SK-N-SH treated with all-trans-retinoic acid at 6 μM for 48 hours (cell line): ENCODE results near the gene BNC2.
A peak's percentile ranks its signal among the peaks of the same experiment; 100 is the strongest.

Source experiments
- ATAC-seq: fragments of 200-7000 bp; cut with Tn5 transposase; 3 replicates; pipeline ENCODE4 v1.9.1; 2020; ENCODE audit warnings: mild to moderate bottlenecking, moderate library complexity
- ARNTL ChIP-seq: fragments of 450-650 bp; formaldehyde crosslinking; IDR thresholded peaks from 2 replicates; pipeline ENCODE4 v1.5.0; 2020; ENCODE audit warnings: low read depth, mild to moderate bottlenecking, moderate library complexity, borderline replicate concordance
- CREB5 ChIP-seq: fragments of 250-450 bp; sonication (Bioruptor Pico); IDR thresholded peaks from 2 replicates; pipeline ENCODE4 v1.5.1; 2020; ENCODE audit warnings: low read depth, mild to moderate bottlenecking, moderate library complexity
- CSDC2 ChIP-seq: fragments of 250-450 bp; sonication (Bioruptor Pico); IDR thresholded peaks from 2 replicates; pipeline ENCODE4 v1.5.0; 2020; ENCODE audit warnings: mild to moderate bottlenecking, moderate library complexity
- ESRRG ChIP-seq: fragments of 250-450 bp; sonication (Bioruptor Pico); IDR thresholded peaks from 2 replicates; pipeline ENCODE4 v1.6.1; 2021; ENCODE audit warnings: mild to moderate bottlenecking
- ISL1 ChIP-seq: fragments of 250-450 bp; sonication (Bioruptor Pico); IDR thresholded peaks from 2 replicates; pipeline ENCODE4 v2.1.2; 2022; ENCODE audit warnings: mild to moderate bottlenecking, moderate library complexity
- OSR1 ChIP-seq: fragments of 250-450 bp; sonication (Bioruptor Pico); IDR thresholded peaks from 2 replicates; pipeline ENCODE4 v1.8.0; 2022; ENCODE audit warnings: moderate library complexity, mild to moderate bottlenecking, inconsistent platforms
- POU6F1 ChIP-seq: fragments of 250-450 bp; sonication (Bioruptor Pico); IDR thresholded peaks from 2 replicates; pipeline ENCODE4 v1.8.0; 2021; ENCODE audit warnings: low read depth, mild to moderate bottlenecking, moderate library complexity, borderline replicate concordance
- RARB ChIP-seq: fragments of 250-450 bp; sonication (Bioruptor Pico); IDR thresholded peaks from 2 replicates; pipeline ENCODE4 v1.8.0; 2021; ENCODE audit warnings: mild to moderate bottlenecking, moderate library complexity
- SNAI2 ChIP-seq: fragments of 250-450 bp; sonication (Bioruptor Pico); IDR thresholded peaks from 2 replicates; pipeline ENCODE4 v1.5.0; 2020; ENCODE audit warnings: mild to moderate bottlenecking, moderate library complexity
- TCF4 ChIP-seq: fragments of 250-450 bp; sonication (Bioruptor Pico); IDR thresholded peaks from 2 replicates; pipeline ENCODE4 v1.8.0; 2021; ENCODE audit warnings: mild to moderate bottlenecking, moderate library complexity, borderline replicate concordance
- TOX ChIP-seq: fragments of 250-450 bp; sonication (Bioruptor Pico); IDR thresholded peaks from 2 replicates; pipeline ENCODE4 v1.8.0; 2021; ENCODE audit warnings: mild to moderate bottlenecking, moderate library complexity, borderline replicate concordance
- TSHZ2 ChIP-seq: fragments of 250-450 bp; sonication (Bioruptor Pico); IDR thresholded peaks from 2 replicates; pipeline ENCODE4 v1.5.0; 2020; ENCODE audit warnings: mild to moderate bottlenecking, moderate library complexity
- ZC3H10 ChIP-seq: fragments of 250-450 bp; sonication (Bioruptor Pico); IDR thresholded peaks from 2 replicates; pipeline ENCODE4 v1.5.1; 2021; ENCODE audit warnings: mild to moderate bottlenecking, moderate library complexity
- ZFP3 ChIP-seq: fragments of 250-450 bp; sonication (Bioruptor Pico); IDR thresholded peaks from 2 replicates; pipeline ENCODE4 v1.5.0; 2020; ENCODE audit warnings: mild to moderate bottlenecking, moderate library complexity
- ZFP30 ChIP-seq: fragments of 450-650 bp; formaldehyde crosslinking; IDR thresholded peaks from 2 replicates; pipeline ENCODE4 v1.5.0; 2022; ENCODE audit warnings: mild to moderate bottlenecking, moderate library complexity
- ZNF565 ChIP-seq: fragments of 450-650 bp; formaldehyde crosslinking; conservative IDR thresholded peaks from 2 replicates; pipeline ENCODE4 v1.5.0; 2020; ENCODE audit warnings: low read depth, mild to moderate bottlenecking, moderate library complexity
- ZNF70 ChIP-seq: fragments of 450-650 bp; formaldehyde crosslinking; IDR thresholded peaks from 2 replicates; pipeline ENCODE4 v1.5.0; 2020; ENCODE audit warnings: mild to moderate bottlenecking, moderate library complexity
- TF ChIP-seq, protein P1 (sequence below): fragments of 250-450 bp; sonication (Bioruptor Pico); IDR thresholded peaks from 2 replicates; pipeline ENCODE4 v1.8.0; 2020; ENCODE audit warnings: mild to moderate bottlenecking, moderate library complexity, borderline replicate concordance
- TF ChIP-seq, protein P2 (sequence below): fragments of 250-450 bp; sonication (Bioruptor Pico); IDR thresholded peaks from 2 replicates; pipeline ENCODE4 v1.5.1; 2021; ENCODE audit warnings: mild to moderate bottlenecking, moderate library complexity

The BNC2 gene

DNA sequence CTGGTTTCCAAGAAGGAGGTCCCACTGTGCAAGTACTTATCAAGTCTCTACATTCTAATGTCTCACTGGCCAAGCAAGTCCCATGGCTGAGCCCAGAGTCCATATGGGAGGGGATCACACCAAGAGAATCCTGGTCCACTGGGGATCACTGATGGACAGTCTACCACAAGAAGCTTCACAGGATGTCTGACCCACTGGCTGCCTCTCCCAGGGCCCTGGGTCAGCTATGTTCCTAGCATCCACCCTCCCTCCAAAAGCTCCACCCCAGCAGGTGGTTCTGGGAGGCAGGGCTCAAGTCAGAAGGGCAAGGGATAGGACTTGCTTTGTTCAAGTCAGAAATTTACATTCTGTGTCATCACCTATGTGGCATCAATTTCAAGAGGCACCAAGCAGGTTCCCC lies 508.5 kb downstream of the BNC2 start (continued):
- TF ChIP-seq, protein P1, sequence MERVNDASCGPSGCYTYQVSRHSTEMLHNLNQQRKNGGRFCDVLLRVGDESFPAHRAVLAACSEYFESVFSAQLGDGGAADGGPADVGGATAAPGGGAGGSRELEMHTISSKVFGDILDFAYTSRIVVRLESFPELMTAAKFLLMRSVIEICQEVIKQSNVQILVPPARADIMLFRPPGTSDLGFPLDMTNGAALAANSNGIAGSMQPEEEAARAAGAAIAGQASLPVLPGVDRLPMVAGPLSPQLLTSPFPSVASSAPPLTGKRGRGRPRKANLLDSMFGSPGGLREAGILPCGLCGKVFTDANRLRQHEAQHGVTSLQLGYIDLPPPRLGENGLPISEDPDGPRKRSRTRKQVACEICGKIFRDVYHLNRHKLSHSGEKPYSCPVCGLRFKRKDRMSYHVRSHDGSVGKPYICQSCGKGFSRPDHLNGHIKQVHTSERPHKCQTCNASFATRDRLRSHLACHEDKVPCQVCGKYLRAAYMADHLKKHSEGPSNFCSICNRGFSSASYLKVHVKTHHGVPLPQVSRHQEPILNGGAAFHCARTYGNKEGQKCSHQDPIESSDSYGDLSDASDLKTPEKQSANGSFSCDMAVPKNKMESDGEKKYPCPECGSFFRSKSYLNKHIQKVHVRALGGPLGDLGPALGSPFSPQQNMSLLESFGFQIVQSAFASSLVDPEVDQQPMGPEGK = no peak
- TF ChIP-seq ESRRG (CRISPR knock-in tag) = no peak
- TF ChIP-seq SNAI2 = no peak
- TF ChIP-seq POU6F1 = no peak
- no peak for TF ChIP-seq ISL1 (CRISPR knock-in tag)
- TF ChIP-seq RARB (CRISPR knock-in tag) = no peak

DNA sequence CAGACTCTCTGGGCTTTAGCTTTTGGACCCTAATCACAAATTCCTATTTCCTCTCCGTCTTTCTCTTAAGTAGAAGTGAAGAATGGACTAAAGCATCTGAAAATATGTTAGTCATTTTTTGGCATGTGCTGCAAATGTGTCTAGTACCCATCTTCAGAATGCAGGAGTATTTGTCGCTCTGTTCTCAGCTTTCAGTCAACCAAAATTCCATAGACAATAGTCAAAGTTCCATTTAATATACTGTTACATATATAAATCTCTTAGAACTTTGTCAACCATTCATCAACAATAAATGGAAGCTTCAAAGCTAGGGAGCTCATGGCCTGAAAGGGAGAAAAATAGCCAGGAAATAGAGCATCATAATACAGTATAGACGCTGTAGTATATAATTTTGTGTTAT lies 509.4 kb downstream of the BNC2 start:
- no peak for TF ChIP-seq ESRRG (CRISPR knock-in tag)
- TF ChIP-seq OSR1 = no peak
- no peak for TF ChIP-seq ARNTL (CRISPR knock-in tag)
- TF ChIP-seq POU6F1 = no peak
- TF ChIP-seq TOX (CRISPR knock-in tag) = no peak
- no peak for TF ChIP-seq ZNF565 (CRISPR knock-in tag)
- TF ChIP-seq, protein P1 = no peak
- no peak for TF ChIP-seq TSHZ2 (CRISPR knock-in tag)
- TF ChIP-seq ZC3H10 (CRISPR knock-in tag) = no peak
- ATAC-seq = peak; percentile 86

DNA sequence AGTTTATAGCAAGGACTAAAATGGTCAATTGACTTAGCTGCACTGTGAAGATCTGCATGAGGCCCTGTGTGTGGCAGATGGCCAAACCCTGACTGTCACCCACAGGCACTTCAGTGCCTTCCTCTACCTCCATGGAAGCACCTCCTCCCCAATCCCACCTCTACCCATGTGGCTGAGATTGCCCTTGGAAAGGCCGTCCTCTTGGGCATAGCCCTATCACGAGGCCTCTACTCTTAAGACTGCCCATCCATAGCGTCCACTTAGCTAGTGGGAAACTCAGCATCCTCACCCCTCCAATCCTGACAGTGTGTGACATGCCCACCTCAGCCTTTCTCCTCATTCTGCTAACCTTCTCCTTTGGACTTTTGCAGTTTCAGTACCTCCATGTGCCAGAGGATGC lies 510.2 kb downstream of the BNC2 start:
- ATAC-seq = no peak; the same call in 2 of the 3 replicates
- no peak for TF ChIP-seq ZC3H10 (CRISPR knock-in tag)
- TF ChIP-seq, protein P1 = no peak
- no peak for TF ChIP-seq TCF4 (CRISPR knock-in tag)
- TF ChIP-seq ZNF70 (CRISPR knock-in tag) = no peak
- no peak for TF ChIP-seq TOX (CRISPR knock-in tag)
- TF ChIP-seq ZFP30 = no peak
- TF ChIP-seq ZNF565 (CRISPR knock-in tag) = no peak
- no peak for TF ChIP-seq CREB5
- no peak for TF ChIP-seq CSDC2
- TF ChIP-seq, protein P2, sequence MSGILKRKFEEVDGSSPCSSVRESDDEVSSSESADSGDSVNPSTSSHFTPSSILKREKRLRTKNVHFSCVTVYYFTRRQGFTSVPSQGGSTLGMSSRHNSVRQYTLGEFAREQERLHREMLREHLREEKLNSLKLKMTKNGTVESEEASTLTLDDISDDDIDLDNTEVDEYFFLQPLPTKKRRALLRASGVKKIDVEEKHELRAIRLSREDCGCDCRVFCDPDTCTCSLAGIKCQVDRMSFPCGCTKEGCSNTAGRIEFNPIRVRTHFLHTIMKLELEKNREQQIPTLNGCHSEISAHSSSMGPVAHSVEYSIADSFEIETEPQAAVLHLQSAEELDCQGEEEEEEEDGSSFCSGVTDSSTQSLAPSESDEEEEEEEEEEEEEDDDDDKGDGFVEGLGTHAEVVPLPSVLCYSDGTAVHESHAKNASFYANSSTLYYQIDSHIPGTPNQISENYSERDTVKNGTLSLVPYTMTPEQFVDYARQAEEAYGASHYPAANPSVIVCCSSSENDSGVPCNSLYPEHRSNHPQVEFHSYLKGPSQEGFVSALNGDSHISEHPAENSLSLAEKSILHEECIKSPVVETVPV = no peak
- TF ChIP-seq ISL1 (CRISPR knock-in tag) = no peak
- TF ChIP-seq TSHZ2 (CRISPR knock-in tag) = no peak
- TF ChIP-seq ESRRG (CRISPR knock-in tag) = no peak
- no peak for TF ChIP-seq ZFP3 (CRISPR knock-in tag)
